SK-N-SH (cell line): Measurements from ENCODE around the gene LRMDA. TPM values are rescaled to one million over a fixed set of nuclear protein-coding genes. Genes with fewer than 3 reads are reported as not detected.

Experiments used
- CTCF ChIA-PET: fragments of 300-600, 350-600 bp; formaldehyde crosslinking; extraction: SDS; loops from one replicate; lab custom pipeline; 2021; lab: Yijun Ruan, JAX
- POLR2A ChIA-PET: fragments of 350-600 bp; sonication (Branson Sonifier 250); formaldehyde crosslinking; extraction: SDS; loops from one replicate; lab custom pipeline; 2020; ENCODE audit warnings: antibody characterized with exemption, inconsistent platforms; lab: Yijun Ruan, JAX
- DNase-seq: peaks from one replicate; pipeline ENCODE4 v3.0.0; 2012
- H2AFZ ChIP-seq: fragments of 200-600 bp; sonication (generic); 2 replicates; pipeline ENCODE4 v1.8.1; 2016; ENCODE audit warnings: antibody characterized with exemption, mild to moderate bottlenecking, low read depth
- H3F3A ChIP-seq: fragments of 200-600 bp; sonication (generic); replicated peaks from 2 replicates; pipeline ENCODE3; 2016; ENCODE audit warnings: antibody characterized with exemption, mild to moderate bottlenecking; ENCODE audit not compliant: insufficient read depth
- H3K27ac ChIP-seq, 2 experiments: fragments of 200-500 bp in 1 of 2; fragments of 200-600 bp in 1 of 2; sonication (Bioruptor generic) in 1 of 2; sonication (generic), shearing (Covaris generic) in 1 of 2; 2 replicates each; pipeline versions ENCODE4 v1.5.1 to v1.6.1; 2014 to 2016; ENCODE audit warnings: low read depth in 2 of 2, inconsistent platforms in 1 of 2, low read length in 1 of 2, mild to moderate bottlenecking in 1 of 2, mixed read lengths in 1 of 2
- H3K27me3 ChIP-seq: fragments of 200-600 bp; sonication (generic), shearing (Covaris generic); 2 replicates; pipeline ENCODE4 v1.6.1; 2016; ENCODE audit warnings: mixed run types; ENCODE audit not compliant: insufficient read depth
- H3K36me3 ChIP-seq, 2 experiments: fragments of 200-500 bp in 1 of 2; fragments of 200-600 bp in 1 of 2; sonication (Bioruptor generic) in 1 of 2; sonication (generic) in 1 of 2; replicated peaks in 1 of 2; 2 replicates each; pipeline versions ENCODE3 to v1.5.1; 2014 to 2016; ENCODE audit warnings: low read length in 1 of 2, mild to moderate bottlenecking in 1 of 2; ENCODE audit not compliant: insufficient read depth in 2 of 2, control insufficient read depth in 1 of 2
- H3K4me1 ChIP-seq, 2 experiments: fragments of 200-500 bp in 1 of 2; fragments of 200-600 bp in 1 of 2; sonication (Bioruptor generic) in 1 of 2; sonication (generic), shearing (Covaris generic) in 1 of 2; 2 replicates each; pipeline versions ENCODE4 v1.5.1 to v1.6.1; 2014 to 2016; ENCODE audit warnings: low read depth in 1 of 2, low read length in 1 of 2, mixed run types in 1 of 2; ENCODE audit not compliant: insufficient read depth in 2 of 2, control insufficient read depth in 1 of 2
- H3K4me2 ChIP-seq: fragments of 200-600 bp; sonication (generic), shearing (Covaris generic); 2 replicates; pipeline ENCODE4 v1.6.1; 2017; ENCODE audit warnings: mixed run types
- H3K4me3 ChIP-seq, 2 experiments: fragments of 200-500 bp in 1 of 2; fragments of 200-600 bp in 1 of 2; sonication (Bioruptor generic) in 1 of 2; sonication (generic), shearing (Covaris generic) in 1 of 2; 2 replicates each; pipeline versions ENCODE4 v1.5.1 to v1.8.1; 2014 to 2016; ENCODE audit warnings: low read depth in 2 of 2, inconsistent platforms in 1 of 2, low read length in 1 of 2, mild to moderate bottlenecking in 1 of 2, mixed read lengths in 1 of 2, moderate library complexity in 1 of 2
- H3K79me2 ChIP-seq: fragments of 200-600 bp; sonication (generic); 2 replicates; pipeline ENCODE4 v1.8.1; 2017; ENCODE audit warnings: mild to moderate bottlenecking; ENCODE audit not compliant: insufficient read depth
- H3K9ac ChIP-seq: fragments of 200-600 bp; sonication (generic); 2 replicates; pipeline ENCODE4 v1.6.1; 2017; ENCODE audit warnings: mixed run types
- H3K9me2 ChIP-seq: fragments of 200-600 bp; sonication (generic); 2 replicates; pipeline ENCODE4 v1.6.1; 2017; ENCODE audit warnings: mixed run types
- H3K9me3 ChIP-seq: fragments of 200-600 bp; sonication (generic); 2 replicates; pipeline ENCODE4 v1.6.1; 2017; ENCODE audit warnings: mixed run types, mild to moderate bottlenecking, moderate library complexity
- H4K20me1 ChIP-seq: fragments of 200-600 bp; sonication (generic); 2 replicates; pipeline ENCODE4 v1.6.1; 2017; ENCODE audit warnings: mild to moderate bottlenecking, mixed run types; ENCODE audit not compliant: insufficient read depth
- CHD2 ChIP-seq: fragments of 150-350 bp; IDR thresholded peaks from 2 replicates; pipeline ENCODE4 v1.6.1; 2018; ENCODE audit warnings: low read length; ENCODE audit not compliant: partially characterized antibody
- CTCF ChIP-seq: fragments of 200-600 bp; sonication (generic); IDR thresholded peaks from 2 replicates; pipeline ENCODE4 v1.6.1; 2017; ENCODE audit warnings: antibody characterized with exemption, mild to moderate bottlenecking, moderate library complexity
- ELF1 ChIP-seq: IDR thresholded peaks from 2 replicates; pipeline ENCODE4 v1.4.0; 2012
- EP300 ChIP-seq, 2 experiments: IDR thresholded peaks; 2 replicates each; pipeline versions ENCODE4 v1.4.0 to v1.6.1; 2012; ENCODE audit warnings: borderline replicate concordance in 1 of 2, low read depth in 1 of 2, low read length in 1 of 2
- FOSL2 ChIP-seq: IDR thresholded peaks from 2 replicates; pipeline ENCODE4 v1.4.0; 2012; ENCODE audit warnings: low read depth, mild to moderate bottlenecking, moderate library complexity, borderline replicate concordance
- FOXM1 ChIP-seq: IDR thresholded peaks from 2 replicates; pipeline ENCODE4 v1.4.0; 2012; ENCODE audit warnings: low read depth, mild to moderate bottlenecking
- GABPA ChIP-seq: IDR thresholded peaks from 2 replicates; pipeline ENCODE4 v1.4.0; 2012; ENCODE audit warnings: low read depth, mild to moderate bottlenecking
- IRF3 ChIP-seq: fragments of 150-350 bp; IDR thresholded peaks from 2 replicates; pipeline ENCODE4 v1.6.1; 2016; ENCODE audit warnings: mild to moderate bottlenecking, low read depth, low read length
- MAX ChIP-seq: IDR thresholded peaks from 2 replicates; pipeline ENCODE4 v1.4.0; 2012; ENCODE audit warnings: low read depth
- NFIC ChIP-seq: IDR thresholded peaks from 2 replicates; pipeline ENCODE4 v1.4.0; 2012; ENCODE audit warnings: borderline replicate concordance
- NRF1 ChIP-seq: IDR thresholded peaks from 2 replicates; pipeline ENCODE4 v1.6.1; 2012; ENCODE audit warnings: low read depth, mild to moderate bottlenecking, low read length
- RXRA ChIP-seq: IDR thresholded peaks from 2 replicates; pipeline ENCODE4 v1.4.0; 2012; ENCODE audit warnings: low read depth, mild to moderate bottlenecking, borderline replicate concordance
- TAF1 ChIP-seq: IDR thresholded peaks from 2 replicates; pipeline ENCODE4 v1.6.1; 2012; ENCODE audit warnings: low read depth, mild to moderate bottlenecking, low read length, moderate library complexity, borderline replicate concordance
- USF1 ChIP-seq: IDR thresholded peaks from 2 replicates; pipeline ENCODE4 v1.4.0; 2012; ENCODE audit warnings: low read depth, borderline replicate concordance
- USF2 ChIP-seq: fragments of 150-350 bp; IDR thresholded peaks from 2 replicates; pipeline ENCODE4 v1.6.1; 2017; ENCODE audit warnings: antibody characterized with exemption, low read length, low read depth, borderline replicate concordance
- YY1 ChIP-seq: IDR thresholded peaks from 2 replicates; pipeline ENCODE4 v1.4.0; 2012; ENCODE audit warnings: low read depth, mild to moderate bottlenecking
- WGBS: methylation state at CpG from one replicate; pipeline ENCODE4 v1.1.6; 2017; ENCODE audit warnings: low lambda C conversion rate; 5-methylcytosine and 5-hydroxymethylcytosine counted together
- polyA plus RNA-seq, 3 experiments: library from polyadenylated mRNA; depleted of rRNA; stranded (reverse); fragments of >200 nt; gene quantifications; 2 replicates each; pipeline ENCODE4 v1.2.3, GENCODE V29; 2012

Gene LRMDA
- polyA plus RNA-seq, 1 of the 3 experiments (the other 2 are of a cell fraction): 0.95 TPM

- ChIA-PET POLR2A (no interaction called here), CTCF (no interaction called here)
- Histone ChIP-seq H3K4me1 (peaks cover 0 to 11% of the 10 kb centered on the region in 2 experiments; a peak in 2 of 4 replicates), H3K79me2 (no peaks in the 10 kb centered on the region), H4K20me1 (no peaks in the 10 kb centered on the region), H2AFZ (no peak overlapping the region), H3K27ac (no peak overlapping the region), H3K4me2 (no peak overlapping the region), H3F3A (peaks cover under 1% of the 10 kb centered on the region), H3K9ac (no peak overlapping the region), H3K9me3 (no peaks in the 10 kb centered on the region), H3K4me3 (no peak overlapping the region), H3K27me3 (no peaks in the 10 kb centered on the region), H3K9me2 (no peaks in the 10 kb centered on the region), H3K36me3 (no peaks in the 10 kb centered on the region)
- no peak for DNase-seq
- WGBS: 92% methylated on average over 3 of the region's 3 CpGs
- TF ChIP-seq TAF1 (no peak), MAX (no peak), GABPA (no peak), FOXM1 (no peak), USF2 (no peak), NRF1 (no peak), ELF1 (no peak), YY1 (no peak), CTCF (no peak)
Measured at GRCh38 chr10:75502389-75502788, 71.0 kb downstream of the LRMDA start.

- TF ChIP-seq CHD2 (no peak), EP300 (IDR thresholded peaks at IDR 0.05; ENCODE audit: borderline replicate concordance in 1 of 2, low read depth in 1 of 2, low read length in 1 of 2) (no peak), NFIC (no peak), RXRA (no peak), IRF3 (no peak), USF1 (no peak), FOSL2 (no peak), MAX (no peak)
- no peak overlapping the region for H3K4me3 ChIP-seq
- no peaks in the 10 kb centered on the region for H3K79me2 ChIP-seq
- no peak overlapping the region for H3K9ac ChIP-seq
- ChIA-PET POLR2A (no interaction called here), CTCF (no interaction called here)
- H3K4me2 ChIP-seq: no peak overlapping the region
- peaks cover 0 to 16% of the 10 kb centered on the region in 2 experiments; a peak in 2 of 4 replicates for H3K4me1 ChIP-seq
- no peak for DNase-seq
- no peaks in the 10 kb centered on the region for H3K9me2 ChIP-seq
- H4K20me1 ChIP-seq: no peaks in the 10 kb centered on the region
- no peak overlapping the region for H2AFZ ChIP-seq
- no peaks in the 10 kb centered on the region for H3K36me3 ChIP-seq
- H3K9me3 ChIP-seq: no peaks in the 10 kb centered on the region
- no peaks in the 10 kb centered on the region for H3K27me3 ChIP-seq
- H3F3A ChIP-seq: peaks cover 5% of the 10 kb centered on the region
- no peak overlapping the region for H3K27ac ChIP-seq
Measured at GRCh38 chr10:75502838-75503237, 71.4 kb downstream of the LRMDA start.
